GM21360 (cell line): Measurements from ENCODE around the gene NDP.
"Not testable (repeated sequence)": the region's sequence is repeated elsewhere in the genome, so short reads cannot be mapped to it uniquely, and the experiment has no call there.

ENCODE experiments used
- ATAC-seq: cut with Tn5 transposase; IDR thresholded peaks from one replicate; pipeline ENCODE4 v1.9.1; 2021; ENCODE audit warnings: mild to moderate bottlenecking, moderate library complexity; ENCODE audit not compliant: unreplicated experiment

Gene NDP

DNA sequence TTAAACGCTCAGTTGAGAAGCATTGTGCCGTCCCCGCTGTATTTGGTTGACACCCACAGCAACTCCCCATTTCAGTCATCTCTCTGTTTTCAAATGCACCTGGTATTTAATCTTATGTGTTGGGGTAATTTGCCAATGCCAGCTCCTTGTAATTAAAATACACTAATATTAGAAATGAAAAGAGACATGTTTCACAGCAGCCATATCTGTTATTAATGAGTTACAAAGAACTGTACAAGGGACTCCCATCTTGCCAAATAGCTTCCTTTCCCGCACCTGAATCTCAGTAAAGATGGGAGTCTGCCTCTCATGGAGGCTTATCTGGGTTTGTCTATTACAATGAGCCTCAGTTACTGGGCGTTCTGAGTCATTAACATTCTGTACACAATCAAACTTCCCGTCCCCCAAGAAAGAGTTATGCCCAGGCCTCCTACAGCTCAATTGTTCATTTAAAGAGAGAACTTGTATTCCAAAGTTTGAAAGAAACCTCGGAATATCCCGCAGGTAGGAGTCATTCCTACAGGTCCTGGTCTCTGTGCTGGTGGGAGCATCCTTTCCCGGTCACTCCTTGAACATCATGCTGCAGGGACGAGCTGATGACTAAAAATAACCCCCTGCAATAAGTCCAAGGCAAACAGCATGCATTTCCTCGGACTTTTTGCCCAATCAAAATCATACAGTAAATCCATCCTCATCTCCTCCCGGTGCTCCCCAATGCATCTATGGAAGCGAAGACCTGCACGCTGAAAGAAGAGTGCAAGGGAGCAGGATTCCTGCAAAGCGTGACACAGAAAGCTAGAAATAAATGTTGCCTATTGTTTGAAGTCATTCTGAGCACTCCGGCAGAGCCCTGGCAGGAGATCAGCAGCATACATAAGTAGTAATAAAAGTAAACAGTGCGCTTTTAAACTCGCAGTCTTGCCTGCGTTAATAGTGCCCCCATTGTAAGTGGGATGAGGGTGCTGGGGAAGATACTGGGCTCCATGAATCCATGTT is 926 bp downstream of the NDP start:
- ATAC-seq: no peak

DNA sequence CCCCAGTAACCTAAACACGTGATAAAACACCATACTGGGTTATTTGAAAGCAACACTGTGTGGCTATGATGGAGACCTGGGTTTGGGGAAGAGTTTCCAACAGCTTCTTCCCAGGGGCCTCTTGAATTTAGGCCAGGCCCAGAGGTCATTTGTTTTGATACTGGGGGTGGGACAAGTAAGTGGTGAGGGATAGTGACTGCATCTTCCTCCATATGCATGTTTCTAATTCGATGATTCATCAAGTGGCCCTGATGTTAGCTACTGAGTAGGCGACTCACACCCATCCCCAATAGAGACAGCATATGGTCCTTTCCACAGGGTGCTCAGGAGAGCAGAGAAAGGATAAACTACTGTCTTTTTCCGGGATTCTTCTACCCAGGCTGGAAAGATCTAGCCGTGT is 2.7 kb downstream of the NDP start:
- ATAC-seq: no peak

GRCh38 chrX:43969504-43970501 is 3.4 kb downstream of the NDP start:
- ATAC-seq: no peak

DNA sequence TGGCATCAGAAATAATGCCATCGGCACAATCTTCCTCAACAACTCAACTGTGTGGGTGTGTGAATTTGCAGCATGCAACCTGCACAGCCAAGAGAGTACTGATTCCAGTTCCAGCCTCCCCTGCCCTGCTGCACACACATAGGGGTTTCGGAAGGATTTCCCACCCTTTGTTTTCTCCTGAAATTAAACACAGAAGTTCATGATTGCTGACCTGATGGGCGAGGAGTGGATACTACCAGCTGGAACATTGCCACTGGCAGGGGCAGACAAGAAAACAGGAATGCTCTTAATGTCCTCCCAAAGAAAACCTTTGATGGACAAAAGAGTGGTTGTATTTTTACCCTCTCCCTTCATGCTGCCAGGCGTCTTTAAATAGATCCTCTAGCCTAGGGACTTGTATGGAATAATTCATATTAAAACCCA is 4.8 kb downstream of the NDP start:
- ATAC-seq: no peak

DNA sequence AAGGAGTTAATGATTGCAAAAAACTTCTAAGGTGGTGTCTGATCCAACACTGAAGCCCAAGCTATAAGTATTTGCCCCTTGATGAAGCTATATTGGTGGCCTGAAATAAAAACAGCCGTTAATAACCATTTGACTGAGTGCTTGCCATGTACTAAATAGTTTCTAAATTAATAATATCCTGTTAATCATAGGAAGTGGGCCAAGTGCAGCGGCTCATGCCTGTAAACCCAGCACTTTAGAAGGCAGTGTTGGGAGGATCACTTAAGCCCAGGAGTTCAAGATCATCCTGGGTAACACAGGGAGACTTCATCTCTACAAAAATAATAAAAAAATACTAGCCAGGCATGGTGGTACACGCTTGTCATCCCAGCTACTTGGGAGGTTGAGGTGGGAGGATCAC is 8.3 kb downstream of the NDP start:
- no peak for ATAC-seq

GRCh38 chrX:43963726-43964125 is 9.5 kb downstream of the NDP start:
- ATAC-seq: no peak

DNA sequence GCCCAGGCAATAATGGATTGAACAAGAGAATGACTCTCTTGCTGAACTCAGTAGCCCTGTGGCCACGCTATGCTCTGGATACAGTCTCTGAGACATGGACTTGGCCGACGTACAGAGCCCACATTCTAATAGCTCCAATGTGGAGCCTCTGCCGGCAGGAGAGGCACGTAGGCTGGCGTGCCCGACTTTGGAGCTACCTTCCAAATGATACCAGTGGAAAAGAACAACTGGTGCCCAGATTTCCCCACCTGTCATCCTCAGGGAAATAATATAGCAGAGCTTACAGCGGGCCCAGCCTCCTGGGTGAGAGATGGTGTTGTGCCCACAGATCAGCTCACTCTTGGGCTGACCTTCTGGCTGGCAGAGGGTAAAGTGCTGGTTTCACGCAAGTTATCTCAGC is 10.6 kb downstream of the NDP start:
- ATAC-seq: no peak

- no peak for ATAC-seq
Observed at GRCh38 chrX:43961699-43962098, 11.5 kb downstream of the NDP start.

DNA sequence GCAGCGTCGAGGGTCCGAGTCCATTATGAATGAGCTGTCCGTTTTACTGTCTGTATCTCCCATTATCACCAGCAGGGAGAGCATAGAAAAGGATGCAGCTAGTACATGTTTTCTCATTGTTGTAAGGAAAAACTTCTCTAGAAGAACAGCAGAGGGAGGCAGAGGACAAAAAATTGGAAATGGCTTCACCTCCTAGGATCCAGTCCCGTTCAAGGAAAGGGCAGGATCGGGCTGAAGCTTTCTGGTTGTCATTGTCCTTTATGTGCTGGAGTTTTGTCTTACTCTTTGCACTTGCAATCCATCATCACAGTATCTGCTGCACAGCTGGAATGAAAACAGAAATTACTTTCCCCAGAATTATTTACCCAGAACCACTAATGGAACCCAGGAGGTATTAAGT is 14.7 kb downstream of the NDP start:
- peak; percentile 84 for ATAC-seq

GRCh38 chrX:43956034-43956433 is 17.2 kb downstream of the NDP start:
- no peak for ATAC-seq

- ATAC-seq: no peak
Observed at GRCh38 chrX:43953218-43953617, 20.0 kb downstream of the NDP start.

- no peak for ATAC-seq
Observed at GRCh38 chrX:43949669-43950068, 23.5 kb downstream of the NDP start.

GRCh38 chrX:43940816-43941474 is 32.2 kb downstream of the NDP start:
- no peak for ATAC-seq

GRCh38 chrX:43939187-43939926 is 33.8 kb downstream of the NDP start:
- no peak for ATAC-seq

DNA sequence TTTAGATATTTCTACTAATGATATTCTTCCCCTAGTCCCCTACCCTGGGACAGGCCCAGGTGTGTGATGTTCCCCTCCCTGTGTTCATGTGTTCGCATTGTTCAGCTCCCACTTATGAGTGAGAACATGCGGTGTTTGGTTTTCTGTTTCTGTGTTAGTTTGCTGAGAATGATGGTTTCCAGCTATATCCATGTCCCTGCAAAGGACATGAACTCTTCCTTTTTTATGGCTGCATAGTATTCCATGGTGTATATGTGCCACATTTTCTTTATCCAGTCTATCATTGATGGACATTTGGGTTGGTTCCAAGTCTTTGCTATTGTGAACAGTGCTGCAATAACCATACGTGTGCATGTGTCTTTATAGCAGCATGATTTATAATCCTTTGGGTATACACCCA is 51.2 kb downstream of the NDP start:
- ATAC-seq: not testable (repeated sequence)

GRCh38 chrX:43910772-43911171 is 62.4 kb downstream of the NDP start:
- ATAC-seq: not testable (repeated sequence)

- ATAC-seq: no peak
Observed at GRCh38 chrX:43910012-43910411, 63.2 kb downstream of the NDP start.

- ATAC-seq: no peak
Observed at GRCh38 chrX:43909141-43909540, 64.0 kb downstream of the NDP start.

GRCh38 chrX:43899878-43900815 is 73.0 kb downstream of the NDP start:
- ATAC-seq: no peak
